HG02852 (cell line): Measurements from ENCODE around the gene MARS1.
"Not testable (repeated sequence)": the region's sequence is repeated elsewhere in the genome, so short reads cannot be mapped to it uniquely, and the experiment has no call there.

Experiments
- ATAC-seq: cut with Tn5 transposase; IDR thresholded peaks from one replicate; pipeline ENCODE4 v1.9.1; 2021; ENCODE audit warnings: mild to moderate bottlenecking, moderate library complexity; ENCODE audit not compliant: unreplicated experiment

Gene MARS1

GRCh38 chr12:57489157-57489641, 1.3 kb downstream of the MARS1 start:
- ATAC-seq, result no peak

- no peak for ATAC-seq
These were observed 2.3 kb downstream of the MARS1 start for GRCh38 chr12:57490126-57490525.

GRCh38 chr12:57491393-57492280, 3.8 kb downstream of the MARS1 start:
- no peak for ATAC-seq

- not testable (repeated sequence) for ATAC-seq
These were observed 7.3 kb downstream of the MARS1 start for GRCh38 chr12:57495051-57495701.

DNA sequence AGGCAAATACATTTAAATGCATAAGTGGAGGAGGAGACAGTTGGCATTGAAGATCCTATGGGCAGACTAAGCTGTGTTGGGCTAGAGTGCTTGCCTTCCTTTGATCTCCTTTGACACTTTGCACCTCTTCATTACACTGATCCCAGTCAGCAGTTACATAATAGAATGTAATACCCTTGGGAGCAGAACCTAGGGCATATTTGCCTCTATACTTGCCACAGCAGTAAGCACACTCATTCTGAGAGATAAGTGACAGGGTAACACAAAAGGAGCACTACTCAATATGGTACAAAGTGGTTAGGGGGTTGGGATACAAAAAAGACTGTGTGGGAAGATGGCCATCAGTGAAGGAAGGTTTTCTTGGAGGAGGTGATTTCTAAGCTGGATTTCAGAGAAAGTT, 9.0 kb downstream of the MARS1 start:
- no peak for ATAC-seq

DNA sequence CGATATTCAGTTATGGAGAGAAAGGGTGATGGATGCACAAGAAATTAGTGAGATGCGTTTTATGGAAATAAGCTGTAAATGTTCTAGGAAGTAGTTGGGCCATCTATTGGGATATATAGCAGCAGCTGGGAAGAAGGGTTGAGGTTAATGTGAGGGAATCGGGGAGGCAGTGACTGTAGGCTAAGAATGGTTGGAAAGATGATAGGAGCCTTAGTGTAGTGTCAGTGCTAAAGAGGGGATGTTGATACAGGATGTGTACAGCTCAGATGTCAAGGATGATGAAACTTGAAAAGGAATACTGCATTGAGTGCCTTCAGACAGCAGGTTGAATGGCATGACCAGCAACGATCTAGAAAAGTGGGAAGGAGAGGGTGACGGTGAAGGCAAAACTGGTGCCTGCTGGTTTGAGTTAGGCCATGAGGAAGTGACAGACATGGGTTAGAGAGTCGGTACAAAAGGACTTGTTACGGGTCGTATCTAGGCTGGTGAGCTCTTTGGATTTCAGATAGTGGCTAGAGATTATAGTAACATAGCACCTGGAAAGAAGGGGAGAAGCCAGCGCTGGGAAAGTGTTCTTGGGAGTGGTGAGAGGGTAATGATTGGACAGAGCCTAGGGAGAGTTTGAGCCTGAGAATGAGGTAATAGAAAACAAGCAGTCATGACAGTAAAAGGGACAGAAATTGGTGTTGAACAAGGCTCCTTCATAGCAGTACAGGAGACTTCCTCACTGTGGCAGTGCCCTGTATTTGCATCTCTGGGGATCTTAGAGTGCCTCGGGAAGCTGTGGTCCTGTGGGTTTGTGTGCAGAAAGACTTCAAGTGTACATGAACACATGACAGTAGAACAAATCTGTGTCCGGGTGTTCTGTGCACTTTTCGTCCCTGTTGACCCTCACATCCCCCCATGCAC, 9.6 kb downstream of the MARS1 start:
- ATAC-seq, result no peak

GRCh38 chr12:57498132-57498502, 10.2 kb downstream of the MARS1 start:
- no peak for ATAC-seq

- no peak for ATAC-seq
These were observed 10.7 kb downstream of the MARS1 start for GRCh38 chr12:57498571-57498970.

DNA sequence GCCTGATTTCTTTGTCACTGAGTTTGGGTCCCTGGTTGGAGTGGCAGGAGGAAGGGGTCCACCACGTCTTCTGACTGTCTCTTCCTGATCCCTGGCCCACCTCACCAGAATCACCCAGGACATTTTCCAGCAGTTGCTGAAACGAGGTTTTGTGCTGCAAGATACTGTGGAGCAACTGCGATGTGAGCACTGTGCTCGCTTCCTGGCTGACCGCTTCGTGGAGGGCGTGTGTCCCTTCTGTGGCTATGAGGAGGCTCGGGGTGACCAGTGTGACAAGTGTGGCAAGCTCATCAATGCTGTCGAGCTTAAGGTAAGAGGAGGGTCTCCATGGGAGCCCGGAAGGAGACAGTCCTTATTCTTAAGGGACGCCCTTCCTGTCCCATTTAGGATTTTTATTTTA, 12.3 kb downstream of the MARS1 start:
- ATAC-seq, result no peak

DNA sequence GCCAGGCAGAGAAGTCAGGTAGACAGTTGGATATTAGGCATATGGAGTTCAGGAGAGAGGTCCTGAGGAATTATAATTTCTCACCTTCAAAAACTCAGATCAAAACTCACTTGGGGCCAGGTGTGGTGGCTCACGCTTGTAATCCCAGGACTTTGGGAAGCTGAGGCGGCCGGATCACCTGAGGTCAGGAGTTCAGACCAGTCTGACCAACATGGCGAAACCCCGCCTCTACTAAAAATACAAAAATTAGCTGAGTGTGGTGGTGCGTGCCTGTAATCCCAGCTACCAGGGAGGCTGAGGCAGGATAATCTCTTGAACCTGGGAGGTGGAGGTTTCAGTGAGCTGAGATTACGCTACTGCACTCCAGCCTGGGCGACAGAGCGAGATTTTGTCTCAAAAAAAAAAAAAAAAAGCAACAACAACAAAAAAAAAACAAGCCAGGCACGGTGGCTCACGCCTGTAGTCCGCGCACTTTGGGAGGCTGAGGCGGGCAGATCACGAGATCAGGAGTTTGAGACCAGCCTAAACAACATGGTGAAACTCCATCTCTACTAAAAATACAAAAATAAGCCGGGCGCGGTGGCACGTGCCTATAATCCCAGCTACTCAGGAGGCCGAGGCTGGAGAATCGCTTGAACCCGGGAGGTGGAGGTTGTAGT, 14.6 kb downstream of the MARS1 start:
- ATAC-seq, result not testable (repeated sequence)

DNA sequence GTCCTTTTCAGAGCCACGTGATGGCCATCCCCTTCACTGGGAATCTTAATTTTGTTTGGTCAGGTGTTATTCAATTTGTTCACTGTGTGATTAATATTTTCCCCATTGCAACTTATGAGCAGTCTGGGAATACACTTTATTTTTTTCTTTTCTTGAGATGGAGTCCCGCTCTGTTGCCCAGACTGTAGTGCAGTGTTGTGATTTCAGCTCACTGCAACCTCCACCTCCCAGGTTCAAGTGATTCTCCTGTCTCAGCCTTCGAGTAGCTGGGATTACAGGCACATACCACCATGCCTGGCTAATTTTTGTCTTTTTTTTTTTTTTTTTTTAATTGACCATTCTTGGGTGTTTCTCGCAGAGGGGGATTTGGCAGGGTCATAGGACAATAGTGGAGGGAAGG, 18.7 kb downstream of the MARS1 start:
- ATAC-seq, result not testable (repeated sequence)

- not testable (repeated sequence) for ATAC-seq
These were observed 19.9 kb downstream of the MARS1 start for GRCh38 chr12:57507796-57508195.

DNA sequence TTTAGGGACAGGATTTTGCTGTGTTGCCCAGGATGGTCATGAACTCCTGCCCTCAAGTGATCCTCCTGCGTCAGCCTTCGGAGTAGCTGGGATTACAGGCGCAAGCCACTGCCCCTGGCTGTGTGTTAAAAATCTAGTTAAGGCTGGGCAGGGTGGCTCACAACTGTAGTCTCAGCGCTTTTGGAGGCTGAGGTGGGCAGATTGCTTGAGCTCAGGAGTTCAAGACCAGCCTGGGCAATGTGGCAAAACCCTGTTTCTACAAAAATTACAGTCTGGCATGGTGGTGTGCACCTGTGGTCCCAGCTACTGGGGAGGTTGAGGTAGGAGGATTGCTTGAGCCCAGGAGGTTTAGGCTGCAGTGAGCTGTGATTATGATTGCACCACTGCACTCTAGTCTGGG, 23.3 kb downstream of the MARS1 start:
- no peak for ATAC-seq

- ATAC-seq, result no peak
These were observed 23.9 kb downstream of the MARS1 start for GRCh38 chr12:57511588-57512325.

GRCh38 chr12:57512665-57513064, 24.8 kb downstream of the MARS1 start:
- no peak for ATAC-seq

- ATAC-seq, result no peak
These were observed 25.4 kb downstream of the MARS1 start for GRCh38 chr12:57513266-57513665.

GRCh38 chr12:57513677-57514076, 25.8 kb downstream of the MARS1 start:
- ATAC-seq, result not testable (repeated sequence)

DNA sequence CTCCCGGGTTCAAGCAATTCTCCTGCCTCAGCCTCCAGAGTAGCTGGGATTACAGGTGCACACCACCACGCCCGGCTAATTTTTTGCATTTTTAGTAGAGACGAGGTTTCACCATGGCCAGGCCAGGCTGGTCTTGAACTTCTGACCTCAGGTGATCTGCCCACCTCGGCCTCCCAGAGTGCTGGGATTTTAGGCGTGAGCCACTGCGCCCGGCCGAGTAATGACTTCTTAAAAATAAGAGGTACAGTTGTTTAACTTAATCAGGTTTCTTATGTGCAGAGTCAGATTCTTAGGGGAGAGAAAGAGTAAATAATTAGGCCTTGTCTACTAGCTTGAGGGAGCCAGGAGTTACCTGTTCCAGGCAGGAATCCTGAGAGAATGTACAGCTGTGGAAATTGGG, 26.4 kb downstream of the MARS1 start:
- ATAC-seq, result not testable (repeated sequence)

DNA sequence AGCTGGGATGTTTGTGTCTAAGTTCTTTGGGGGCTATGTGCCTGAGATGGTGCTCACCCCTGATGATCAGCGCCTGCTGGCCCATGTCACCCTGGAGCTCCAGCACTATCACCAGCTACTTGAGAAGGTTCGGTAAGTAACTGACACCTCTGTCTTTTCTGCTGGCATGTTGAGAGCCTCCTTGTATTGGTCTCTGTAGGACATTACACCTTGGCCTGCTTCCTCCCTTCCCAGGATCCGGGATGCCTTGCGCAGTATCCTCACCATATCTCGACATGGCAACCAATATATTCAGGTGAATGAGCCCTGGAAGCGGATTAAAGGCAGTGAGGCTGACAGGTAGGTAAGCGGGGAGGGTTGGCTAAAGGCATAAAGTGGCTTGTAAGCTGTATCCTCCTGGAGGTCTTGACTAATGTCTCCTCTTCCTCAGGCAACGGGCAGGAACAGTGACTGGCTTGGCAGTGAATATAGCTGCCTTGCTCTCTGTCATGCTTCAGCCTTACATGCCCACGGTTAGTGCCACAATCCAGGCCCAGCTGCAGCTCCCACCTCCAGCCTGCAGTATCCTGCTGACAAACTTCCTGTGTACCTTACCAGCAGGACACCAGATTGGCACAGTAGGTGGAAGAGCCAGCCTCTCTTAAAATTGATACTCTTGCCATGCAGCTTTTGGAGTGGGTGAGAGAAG, 27.0 kb downstream of the MARS1 start:
- no peak for ATAC-seq
